Liver (tissue), 3 donors: ENCODE measurements around the gene KRTAP2-1.

ENCODE experiments used
- CTCF ChIP-seq: fragments of 150-350 bp; IDR thresholded peaks from 2 replicates; pipeline ENCODE4 v1.5.1; 2017; ENCODE audit warnings: improper control_type of control experiment, low read depth, low read length; ENCODE audit not compliant: missing input control
- RAD21 ChIP-seq, 2 donors: IDR thresholded peaks; 2 replicates each; pipeline ENCODE4 v1.6.1; 2016; ENCODE audit warnings: antibody characterized with exemption in 2 of 2, mild to moderate bottlenecking in 2 of 2
- REST ChIP-seq: IDR thresholded peaks from 2 replicates; pipeline ENCODE4 v1.6.1; 2016; ENCODE audit warnings: antibody characterized with exemption, mild to moderate bottlenecking
- RXRA ChIP-seq, 2 donors: IDR thresholded peaks; 2 replicates each; pipeline ENCODE4 v1.6.1; 2017 to 2018; ENCODE audit warnings: antibody characterized with exemption in 2 of 2, mild to moderate bottlenecking in 1 of 2
- donor health status: healthy.
- donor health status: healthy.

GRCh38 chr17:41026715-41027471, 20.2 kb downstream of the KRTAP2-1 start, which contains the start of gene KRTAP1-5:
- TF ChIP-seq CTCF (no peak), RXRA (IDR thresholded peaks at IDR 0.05) (no peak), REST (no peak), RAD21 (IDR thresholded peaks at IDR 0.05) (no peak)
